ENCODE measurements around the gene ZNF385D.

Gene ZNF385D

GRCh38 chr3:21747376-21747775 is 3.6 kb downstream of the ZNF385D start:
- no peak for DNase-seq

DNA sequence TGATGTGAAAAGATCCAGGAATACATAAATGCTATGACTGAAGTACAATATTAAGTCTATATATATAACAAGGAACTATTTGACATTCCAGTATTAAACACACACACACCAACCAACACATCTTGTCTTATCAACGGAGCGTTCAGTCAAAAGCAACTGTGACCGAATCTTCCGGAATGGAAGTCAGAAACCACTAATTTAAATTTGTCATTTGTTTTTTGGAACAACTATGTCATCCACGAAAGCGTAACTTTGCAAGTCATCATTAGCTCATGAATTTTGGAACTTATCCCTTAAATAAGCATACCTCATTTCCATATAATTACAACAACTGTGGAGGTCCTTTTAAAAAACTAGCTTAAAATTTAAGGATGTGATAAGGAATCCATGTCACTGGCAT is 5.0 kb downstream of the ZNF385D start:
- DNase-seq = no peak

DNA sequence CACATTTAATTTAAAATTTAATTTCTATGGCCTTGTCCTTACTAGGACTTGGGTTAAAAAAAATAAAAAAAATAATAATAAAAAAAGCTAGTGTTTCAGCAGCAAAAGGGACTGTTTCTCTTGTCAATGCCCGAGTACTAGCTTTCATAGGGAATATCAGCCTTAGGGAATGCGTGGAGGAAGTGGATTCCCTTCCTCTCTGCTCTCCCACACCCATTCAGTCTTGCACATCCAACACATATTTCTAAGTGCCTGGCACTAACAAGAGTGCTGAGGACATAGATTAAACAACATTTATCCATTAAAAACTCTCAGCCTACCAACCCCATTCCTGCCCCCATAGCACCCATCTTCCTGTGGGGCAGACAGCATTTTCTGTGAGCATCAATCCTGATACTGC is 6.2 kb downstream of the ZNF385D start:
- no peak for DNase-seq

DNA sequence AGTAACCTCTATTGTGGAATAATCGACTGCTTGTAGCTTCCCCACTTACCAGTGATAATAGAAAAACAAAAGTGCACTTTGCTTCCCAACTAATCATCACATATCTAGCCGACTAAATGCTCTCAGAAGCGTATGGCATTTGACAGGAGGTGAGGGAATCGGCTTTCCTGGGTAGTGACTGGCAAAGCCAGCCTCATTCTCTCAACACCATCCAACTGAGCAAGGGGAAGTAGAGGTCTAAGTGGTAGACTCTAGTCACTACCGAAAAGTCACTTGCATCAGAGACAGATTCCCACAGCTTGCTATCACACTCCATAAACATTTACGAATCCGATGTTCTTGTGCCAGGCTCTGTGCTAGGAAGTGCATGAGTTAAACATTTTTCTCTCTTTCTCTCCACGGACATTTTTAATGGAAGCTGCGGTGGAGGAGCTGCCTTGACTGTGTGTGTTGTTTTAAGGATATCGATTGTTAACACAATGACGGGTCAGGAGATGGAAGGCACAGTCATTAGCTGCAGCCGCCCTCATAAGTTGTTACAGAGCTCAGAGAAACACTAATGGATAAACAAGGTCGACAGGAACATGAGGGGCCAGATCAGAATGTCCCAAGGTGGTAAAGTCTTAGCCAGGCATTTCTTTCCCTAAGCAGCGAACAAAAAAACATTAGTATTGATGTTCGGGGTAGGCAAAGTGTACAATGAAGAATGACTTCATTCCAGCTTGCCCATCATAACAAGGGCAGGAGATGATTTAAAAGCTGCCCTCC is 11.9 kb downstream of the ZNF385D start:
- no peak for DNase-seq

GRCh38 chr3:21738283-21738682 is 12.7 kb downstream of the ZNF385D start:
- no peak for DNase-seq

DNA sequence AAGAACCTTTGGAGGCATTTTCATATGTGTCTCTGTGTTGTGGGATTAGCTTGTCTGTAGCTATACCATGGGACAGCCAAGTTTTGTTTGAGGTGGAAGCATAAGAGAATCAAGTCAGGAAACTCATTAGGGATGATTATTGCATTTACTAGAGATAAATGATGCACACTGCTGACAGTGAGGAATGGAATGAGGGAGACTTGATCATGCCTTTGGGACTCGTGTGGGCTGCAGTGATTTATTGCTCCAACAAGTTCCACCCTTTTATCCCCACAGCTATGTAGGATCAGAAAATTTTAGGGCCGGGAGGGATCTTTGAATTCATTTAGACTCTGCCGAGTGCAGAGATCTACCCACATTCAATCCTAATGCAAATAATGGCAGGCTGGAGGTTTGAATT is 16.3 kb downstream of the ZNF385D start:
- no peak for DNase-seq

GRCh38 chr3:21729888-21730459 is 21.0 kb downstream of the ZNF385D start:
- DNase-seq = no peak

GRCh38 chr3:21729331-21729730 is 21.7 kb downstream of the ZNF385D start:
- no peak for DNase-seq

DNA sequence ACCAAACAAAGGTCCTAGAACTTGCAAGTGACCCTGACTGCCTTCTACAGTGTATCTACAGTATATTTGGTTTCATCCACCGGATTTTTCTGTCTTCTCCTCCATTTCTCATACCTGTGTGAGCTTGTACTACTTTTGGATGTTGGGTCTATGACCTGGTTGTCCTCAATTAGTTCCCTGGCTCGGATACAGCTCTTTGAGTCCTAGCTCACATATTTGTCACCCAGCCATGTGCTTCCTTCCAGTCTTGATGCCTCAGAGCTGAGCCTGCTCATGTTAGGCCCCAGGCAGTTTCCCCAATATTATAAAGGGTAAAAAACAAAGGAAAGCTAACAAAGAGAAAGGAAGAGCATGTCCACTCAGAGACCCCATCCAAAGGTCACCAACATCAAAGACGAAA is 28.2 kb downstream of the ZNF385D start:
- DNase-seq = no peak

DNA sequence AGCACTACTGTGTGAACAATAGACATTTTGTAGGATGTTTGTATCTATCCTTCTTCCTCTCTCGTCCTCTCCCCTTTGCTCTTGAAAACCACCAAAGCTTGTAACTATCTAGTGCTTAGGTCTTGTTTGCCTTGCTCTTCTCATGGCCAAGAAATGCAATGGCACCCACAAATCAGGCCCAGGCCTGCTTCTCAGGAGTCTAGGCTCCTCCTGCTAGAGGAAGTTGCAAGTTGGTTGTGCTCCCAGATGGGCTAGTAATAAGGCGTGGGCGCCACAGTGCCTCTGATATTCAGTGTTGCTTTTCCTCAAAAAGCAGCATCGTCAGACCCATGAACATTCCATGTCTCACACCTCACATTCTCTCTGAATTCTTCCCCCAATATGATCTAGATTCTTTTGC is 28.7 kb downstream of the ZNF385D start:
- no peak for DNase-seq

GRCh38 chr3:21718943-21719591 is 31.9 kb downstream of the ZNF385D start:
- no peak for DNase-seq

GRCh38 chr3:21718161-21718765 is 32.7 kb downstream of the ZNF385D start:
- DNase-seq = no peak

- DNase-seq = no peak
These were observed 35.3 kb downstream of the ZNF385D start for GRCh38 chr3:21715662-21716061.

DNA sequence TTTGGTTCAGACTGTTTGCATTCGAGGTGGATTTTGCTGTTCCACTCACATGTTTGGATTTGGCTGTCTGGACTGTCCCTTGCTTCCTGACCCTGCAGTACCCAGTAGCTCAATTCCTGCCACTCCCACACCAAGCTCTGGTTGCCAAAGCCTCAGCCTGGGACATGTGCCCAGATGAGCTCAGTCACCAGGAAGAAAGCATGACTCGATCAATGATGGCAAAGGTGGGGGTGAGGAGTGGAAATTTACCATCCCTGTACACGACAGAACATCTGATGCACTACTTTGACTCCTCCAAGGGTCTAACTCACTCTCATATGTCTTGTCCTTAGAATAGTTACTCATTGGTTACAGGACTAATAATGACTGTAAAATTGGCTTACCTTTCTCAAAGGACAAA is 45.2 kb downstream of the ZNF385D start:
- no peak for DNase-seq

GRCh38 chr3:21704796-21705195 is 46.2 kb downstream of the ZNF385D start:
- DNase-seq = no peak

DNA sequence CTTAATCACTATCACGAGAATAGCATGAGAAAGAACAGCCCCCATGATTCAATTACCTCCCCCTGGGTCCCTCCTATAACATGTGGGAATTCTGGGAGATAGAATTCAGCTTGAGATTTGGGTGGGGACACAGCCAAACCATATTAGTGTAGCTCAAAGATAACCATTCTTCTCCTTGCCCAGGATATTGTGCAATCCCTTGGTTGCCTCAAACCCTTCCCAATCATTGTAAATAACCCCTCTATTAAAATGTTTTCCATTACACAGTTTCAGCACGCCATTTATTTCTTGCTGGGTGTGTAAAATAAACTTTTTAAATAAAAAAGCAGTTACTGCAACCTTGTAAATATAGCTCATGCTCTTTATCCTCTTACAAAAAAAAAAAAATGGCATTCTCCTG is 47.7 kb downstream of the ZNF385D start:
- no peak for DNase-seq

DNA sequence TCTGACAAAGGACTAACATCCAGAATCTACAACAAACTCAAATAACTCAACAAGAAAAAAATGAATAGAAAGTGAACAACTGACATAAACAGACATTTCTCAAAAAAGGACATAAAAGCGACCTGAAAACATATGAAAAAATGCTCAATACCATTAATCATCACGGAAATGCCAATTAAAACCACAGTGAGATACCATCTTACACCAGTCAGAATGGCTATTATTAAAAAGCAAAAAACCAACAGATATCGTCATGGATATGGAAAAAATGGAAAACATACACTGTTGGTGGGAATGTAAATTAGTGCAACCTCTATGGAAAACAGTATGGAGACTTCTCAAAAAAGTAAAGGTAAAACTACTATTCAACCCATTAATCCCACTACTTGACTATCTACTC is 53.3 kb downstream of the ZNF385D start:
- DNase-seq = no peak

- no peak for DNase-seq
These were observed 56.5 kb downstream of the ZNF385D start for GRCh38 chr3:21694506-21694905.

DNA sequence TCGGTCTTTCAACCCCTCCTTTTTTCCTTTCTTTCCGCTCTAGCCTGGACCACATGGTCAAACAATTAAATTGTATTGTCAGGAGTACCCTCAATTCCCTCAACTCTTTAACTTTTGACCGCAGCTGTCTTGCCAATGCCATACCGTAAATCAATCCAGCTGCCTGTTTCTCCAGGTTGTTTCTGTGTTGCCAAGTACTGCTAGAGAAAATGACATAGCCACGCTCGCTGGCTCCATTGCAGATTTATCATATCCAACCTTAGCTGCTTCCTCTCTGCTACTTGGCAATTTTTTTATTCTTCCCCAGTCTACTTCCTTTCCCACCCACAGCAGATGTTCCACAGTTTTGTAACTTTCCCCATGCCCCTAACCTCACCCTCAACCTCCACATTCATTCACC is 60.0 kb downstream of the ZNF385D start:
- no peak for DNase-seq

GRCh38 chr3:21682206-21682605 is 68.8 kb downstream of the ZNF385D start:
- no peak for DNase-seq

DNA sequence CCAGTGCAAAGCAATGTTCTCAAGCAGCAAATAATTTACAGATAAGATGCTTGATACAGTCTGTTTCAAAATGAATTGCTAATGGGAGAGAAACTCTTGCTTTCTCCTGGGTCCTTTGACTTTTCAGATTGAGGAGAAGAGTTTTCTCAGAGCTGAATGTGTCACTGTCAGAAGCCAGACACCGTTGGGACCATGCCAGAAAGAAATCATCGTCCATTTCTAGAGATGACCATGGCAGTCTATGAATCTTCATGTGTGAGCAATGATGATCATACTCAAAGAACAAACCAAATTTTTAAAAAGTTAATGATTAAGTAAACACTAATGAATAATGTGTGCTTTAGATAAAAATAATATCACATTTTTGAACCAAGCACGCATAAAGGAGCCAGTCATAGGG is 77.6 kb downstream of the ZNF385D start:
- DNase-seq = no peak

DNA sequence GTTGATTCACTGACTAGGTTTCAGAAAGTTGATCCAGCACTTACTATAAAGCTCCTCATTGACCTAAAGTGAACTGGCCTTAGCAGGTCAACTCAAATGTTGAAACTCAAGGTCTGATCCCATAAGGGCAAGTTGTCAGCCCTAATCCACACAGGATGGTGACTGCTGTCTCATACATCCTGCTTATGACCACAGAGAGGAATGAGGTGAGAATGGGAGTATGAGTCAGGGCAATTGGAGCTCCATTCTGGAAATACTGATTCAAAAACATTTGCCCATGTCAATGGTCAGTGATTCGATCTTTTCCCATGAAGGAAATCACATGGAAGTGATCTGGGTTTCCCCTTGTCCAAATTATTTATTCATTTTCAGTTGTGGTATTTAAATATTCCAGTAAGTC is 78.7 kb downstream of the ZNF385D start:
- no peak for DNase-seq

- DNase-seq = no peak
These were observed 80.6 kb downstream of the ZNF385D start for GRCh38 chr3:21670386-21670785.

- DNase-seq = no peak
These were observed 83.0 kb downstream of the ZNF385D start for GRCh38 chr3:21668012-21668411.

Measured in activated CD4-positive, alpha-beta T cell treated with anti-CD3 and anti-CD28 coated beads for 4 hours (primary cell).